C4-2B (cell line): ENCODE results near the gene TMEM201.
A peak's percentile ranks its signal among the peaks of the same experiment; 100 is the strongest.

ENCODE experiments used
- H3K27ac ChIP-seq: fragments of 450-650 bp; 2 replicates; pipeline ENCODE4 v1.5.1; 2017
- ZFX ChIP-seq: fragments of 450-650 bp; IDR thresholded peaks from 2 replicates; pipeline ENCODE4 v1.6.1; 2017
- TF ChIP-seq, protein P1 (sequence below): fragments of 450-650 bp; conservative IDR thresholded peaks from 2 replicates; pipeline ENCODE4 v1.5.1; 2017; ENCODE audit warnings: mild to moderate bottlenecking

TMEM201 gene

DNA sequence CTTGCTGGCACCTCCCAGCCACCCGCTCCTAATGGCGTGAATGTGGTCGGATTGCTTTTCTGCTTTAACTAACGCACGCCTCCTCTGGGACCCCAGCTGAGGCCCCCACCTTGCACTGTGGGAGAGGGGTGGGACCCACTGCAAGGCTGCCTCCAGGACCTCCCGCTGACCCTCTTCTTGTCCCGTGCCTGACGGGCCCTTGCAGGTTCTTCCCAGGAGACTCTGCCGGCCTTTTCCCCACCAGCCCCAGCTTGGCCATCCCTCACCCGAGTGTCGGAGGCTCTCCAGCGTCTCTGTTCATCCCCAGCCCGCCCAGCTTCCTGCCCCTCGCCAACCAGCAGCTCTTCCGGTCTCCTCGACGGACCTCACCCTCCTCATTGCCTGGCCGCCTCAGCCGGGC lies 18.6 kb downstream of the TMEM201 start:
- H3K27ac ChIP-seq = peak overlapping the region; percentile 59
- TF ChIP-seq, protein P1, sequence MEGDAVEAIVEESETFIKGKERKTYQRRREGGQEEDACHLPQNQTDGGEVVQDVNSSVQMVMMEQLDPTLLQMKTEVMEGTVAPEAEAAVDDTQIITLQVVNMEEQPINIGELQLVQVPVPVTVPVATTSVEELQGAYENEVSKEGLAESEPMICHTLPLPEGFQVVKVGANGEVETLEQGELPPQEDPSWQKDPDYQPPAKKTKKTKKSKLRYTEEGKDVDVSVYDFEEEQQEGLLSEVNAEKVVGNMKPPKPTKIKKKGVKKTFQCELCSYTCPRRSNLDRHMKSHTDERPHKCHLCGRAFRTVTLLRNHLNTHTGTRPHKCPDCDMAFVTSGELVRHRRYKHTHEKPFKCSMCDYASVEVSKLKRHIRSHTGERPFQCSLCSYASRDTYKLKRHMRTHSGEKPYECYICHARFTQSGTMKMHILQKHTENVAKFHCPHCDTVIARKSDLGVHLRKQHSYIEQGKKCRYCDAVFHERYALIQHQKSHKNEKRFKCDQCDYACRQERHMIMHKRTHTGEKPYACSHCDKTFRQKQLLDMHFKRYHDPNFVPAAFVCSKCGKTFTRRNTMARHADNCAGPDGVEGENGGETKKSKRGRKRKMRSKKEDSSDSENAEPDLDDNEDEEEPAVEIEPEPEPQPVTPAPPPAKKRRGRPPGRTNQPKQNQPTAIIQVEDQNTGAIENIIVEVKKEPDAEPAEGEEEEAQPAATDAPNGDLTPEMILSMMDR = no peak
- TF ChIP-seq ZFX = no peak

DNA sequence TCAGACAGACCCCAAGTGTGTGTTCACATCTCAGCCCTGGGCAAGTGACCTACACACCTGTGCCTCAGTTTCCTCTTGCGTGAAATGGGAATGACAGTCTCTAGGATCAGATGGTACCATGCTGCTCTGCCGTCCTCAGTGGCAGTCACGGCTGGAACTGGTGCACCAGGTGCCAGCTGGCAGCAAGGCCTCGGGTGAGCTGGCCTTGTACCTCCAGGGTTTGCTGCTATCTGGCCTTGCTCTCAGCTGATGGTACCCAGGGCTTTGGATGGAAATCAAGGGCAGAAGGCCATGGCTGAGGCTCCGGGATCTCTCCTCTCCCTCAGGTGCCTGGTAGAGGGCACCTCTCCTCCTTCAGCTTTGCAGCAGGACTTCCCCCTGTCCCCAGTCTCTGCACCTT lies 21.3 kb downstream of the TMEM201 start:
- no peak for TF ChIP-seq ZFX
- TF ChIP-seq, protein P1 = no peak
- no peak overlapping the region for H3K27ac ChIP-seq

DNA sequence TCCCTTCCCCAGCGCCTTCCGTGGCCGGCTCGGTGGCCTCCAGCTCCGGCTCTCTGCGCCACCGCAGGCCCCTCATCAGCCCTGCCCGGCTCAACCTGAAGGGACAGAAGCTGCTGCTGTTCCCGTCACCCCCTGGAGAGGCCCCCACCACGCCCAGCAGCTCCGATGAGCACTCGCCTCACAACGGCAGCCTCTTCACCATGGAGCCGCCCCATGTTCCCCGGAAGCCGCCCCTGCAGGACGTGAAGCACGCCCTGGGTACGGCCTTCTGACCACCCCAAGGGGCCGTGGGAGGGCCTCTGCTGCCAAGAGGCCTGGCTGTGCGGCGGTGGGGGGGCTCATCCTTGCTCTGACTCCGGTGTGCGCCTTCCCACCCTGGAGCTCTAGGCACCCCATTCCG lies 21.8 kb downstream of the TMEM201 start:
- TF ChIP-seq, protein P1 = no peak
- TF ChIP-seq ZFX = no peak
- H3K27ac ChIP-seq = no peak overlapping the region

DNA sequence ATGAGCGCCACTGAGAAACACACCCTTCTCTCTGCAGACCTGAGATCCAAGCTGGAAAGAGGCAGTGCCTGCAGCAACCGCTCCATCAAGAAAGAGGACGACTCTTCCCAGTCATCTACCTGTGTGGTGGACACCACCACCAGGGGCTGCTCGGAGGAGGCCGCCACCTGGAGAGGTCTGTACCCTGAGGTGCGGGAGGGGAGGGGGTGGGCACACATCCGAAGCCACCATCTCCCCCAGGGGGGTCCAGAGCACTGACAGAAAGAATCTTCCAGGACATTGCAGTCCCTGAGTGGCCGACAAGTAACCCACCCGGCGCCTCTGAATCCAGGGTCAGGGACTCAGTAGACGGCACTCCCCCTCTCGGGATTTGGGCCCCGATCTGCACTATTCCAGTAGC lies 23.0 kb downstream of the TMEM201 start:
- no peak overlapping the region for H3K27ac ChIP-seq
- TF ChIP-seq ZFX = no peak
- TF ChIP-seq, protein P1 = no peak

DNA sequence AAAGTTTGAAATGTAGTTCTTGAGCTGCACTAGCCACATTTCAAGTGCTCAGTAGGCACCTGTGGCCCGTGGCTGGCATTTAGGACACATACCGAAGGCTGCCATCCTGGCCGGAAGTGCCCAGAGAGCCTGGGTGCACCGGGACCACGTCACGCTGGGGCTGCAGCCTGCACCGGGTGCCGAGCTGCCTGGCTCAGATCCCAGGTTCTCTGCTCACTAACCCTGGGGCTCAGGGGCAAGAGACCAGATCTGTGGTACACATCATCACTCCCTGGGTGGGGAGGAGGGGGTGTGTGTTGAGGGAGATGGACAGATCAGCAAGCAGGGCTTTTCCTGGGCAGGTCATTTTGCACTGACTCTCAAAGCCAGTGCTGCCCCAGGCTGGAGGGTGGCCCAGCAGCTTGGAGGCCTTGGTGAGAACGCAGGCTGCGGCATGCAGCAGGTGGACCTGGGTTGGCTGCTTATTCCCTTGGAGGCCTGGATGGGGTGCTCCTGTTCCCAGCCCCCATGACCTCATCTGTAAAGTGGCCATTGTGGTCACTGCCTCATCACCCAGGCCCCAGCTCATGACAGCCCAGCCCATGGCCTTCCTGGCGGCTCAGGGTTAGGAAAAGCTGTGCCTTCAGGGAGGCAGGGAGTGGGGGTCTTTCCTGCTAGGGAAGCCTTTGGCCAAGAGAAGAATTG lies 23.6 kb downstream of the TMEM201 start:
- no peak for TF ChIP-seq ZFX
- TF ChIP-seq, protein P1 = no peak
- H3K27ac ChIP-seq = no peak overlapping the region

DNA sequence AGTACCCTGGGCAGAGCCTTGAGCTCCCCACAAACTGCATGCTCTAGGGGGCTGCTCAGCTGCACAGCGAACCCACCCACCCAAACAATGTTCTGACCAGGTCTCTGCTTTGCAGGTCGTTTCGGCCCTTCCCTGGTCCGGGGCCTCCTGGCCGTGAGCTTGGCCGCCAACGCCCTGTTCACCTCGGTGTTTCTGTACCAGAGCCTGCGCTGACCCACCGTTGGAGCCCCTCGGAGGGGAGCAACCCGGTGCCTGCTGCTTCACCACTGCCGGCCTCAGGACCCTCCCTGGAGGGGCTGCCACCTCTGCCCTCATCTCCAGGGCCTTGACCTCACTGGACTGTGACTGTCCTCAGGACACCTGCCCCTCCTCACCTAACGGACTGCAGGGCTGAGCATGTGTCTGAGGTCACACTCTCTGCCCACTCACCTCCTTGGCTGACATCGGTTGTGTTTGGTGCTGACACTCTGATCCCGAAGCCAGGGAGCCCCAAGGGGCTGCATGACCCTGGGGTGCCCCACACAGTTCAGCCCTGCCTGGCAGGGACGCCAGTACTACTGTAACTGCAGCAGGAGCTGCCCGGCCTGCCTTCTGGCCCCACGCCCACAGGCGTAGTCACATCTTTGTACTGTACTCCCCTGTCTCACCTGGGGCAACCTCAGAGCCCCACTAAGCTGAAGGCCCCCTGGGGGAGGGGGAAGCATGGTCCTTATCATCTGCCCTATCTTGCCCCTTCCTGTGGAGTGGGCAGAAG lies 24.3 kb downstream of the TMEM201 start:
- H3K27ac ChIP-seq = no peak overlapping the region
- no peak for TF ChIP-seq ZFX
- TF ChIP-seq, protein P1 = no peak

DNA sequence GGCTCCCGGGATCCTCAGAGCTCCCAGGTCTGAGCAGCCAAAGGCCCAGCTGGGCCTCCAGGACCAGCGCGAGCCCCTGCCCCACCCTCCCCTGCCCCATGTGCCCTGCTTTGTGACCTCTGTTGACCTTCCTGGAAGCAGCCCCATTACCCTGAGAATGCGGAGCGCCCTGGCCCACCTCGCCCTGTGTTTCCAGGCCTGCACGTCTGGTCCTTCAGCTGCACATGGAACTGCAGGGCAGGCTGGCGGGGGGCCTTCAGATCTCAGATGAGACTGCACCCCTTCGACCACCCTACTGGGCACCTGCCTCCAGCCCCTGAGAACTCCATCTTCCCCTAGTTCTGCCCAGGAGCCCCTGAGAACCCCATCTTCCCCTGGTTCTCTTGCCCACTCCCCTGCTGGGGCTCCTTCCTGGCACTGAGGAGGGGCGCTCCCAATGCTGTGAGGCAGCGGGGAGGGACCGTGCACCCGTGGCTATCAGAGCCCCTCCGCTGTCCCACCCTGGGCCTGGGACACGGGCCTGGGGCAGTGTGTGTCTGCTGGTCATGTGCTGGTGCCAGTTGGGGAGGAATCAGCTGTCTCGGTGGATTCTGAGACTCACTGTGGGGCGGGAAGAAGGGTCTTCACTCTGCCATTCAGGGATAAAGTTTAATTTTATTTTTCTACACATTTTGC lies 25.1 kb downstream of the TMEM201 start:
- no peak overlapping the region for H3K27ac ChIP-seq
- TF ChIP-seq, protein P1 = no peak
- no peak for TF ChIP-seq ZFX
